Stimulated activated CD8-positive, alpha-beta memory T cell treated with anti-CD3 and anti-CD28 coated beads, Interleukin-4, amount 100 ng/mL, for 4 hours (primary cell): ENCODE data around the gene DOK5.

Experiments
- DNase-seq, 2 donors: peaks; one replicate each; pipeline ENCODE4 v3.0.0-alpha.2; 2020; ENCODE audit warnings: low read depth in 2 of 2, low spot score in 1 of 2

DOK5 gene

DNA sequence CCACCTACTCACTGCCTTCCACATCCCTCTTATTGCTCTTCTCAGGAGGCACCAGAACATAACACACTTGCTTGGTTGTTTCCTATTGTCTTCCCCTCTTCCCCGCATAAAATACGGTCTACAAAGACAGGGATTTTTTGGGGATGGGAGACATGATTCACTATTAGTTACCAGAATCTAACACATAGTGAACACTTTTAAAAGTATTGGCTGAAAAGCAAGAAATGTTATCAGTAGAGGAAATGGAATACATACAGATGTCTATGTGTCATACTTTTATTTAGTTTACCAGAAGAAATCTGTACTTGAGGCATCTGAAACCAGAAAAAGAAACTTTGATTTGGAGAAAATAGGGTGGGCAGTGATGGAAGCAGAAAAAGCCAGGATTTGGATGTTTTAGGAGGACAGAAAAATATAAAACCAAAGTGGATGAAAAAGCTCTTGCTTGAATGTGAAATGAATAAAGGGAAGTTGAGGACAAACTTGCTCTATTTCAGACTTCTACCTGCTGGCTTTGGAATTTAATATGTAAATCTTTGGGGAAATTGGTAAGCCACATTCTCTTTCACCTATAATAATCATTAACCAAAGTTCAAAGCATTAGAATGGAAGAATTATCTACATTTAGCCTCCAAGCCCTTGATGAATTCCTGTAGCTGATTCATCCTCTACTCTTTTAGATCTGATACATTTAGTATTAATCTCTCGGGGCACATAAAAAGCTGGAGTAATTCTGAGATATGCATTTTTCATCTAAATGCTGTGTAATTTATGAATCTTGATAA, 82.6 kb downstream of the DOK5 start:
- no peak for DNase-seq

- no peak for DNase-seq
Observed at GRCh38 chr20:54559890-54560289, 84.5 kb downstream of the DOK5 start.

GRCh38 chr20:54560357-54560756, 85.0 kb downstream of the DOK5 start:
- no peak for DNase-seq

- DNase-seq: no peak
Observed at GRCh38 chr20:54565255-54565654, 89.9 kb downstream of the DOK5 start.

DNA sequence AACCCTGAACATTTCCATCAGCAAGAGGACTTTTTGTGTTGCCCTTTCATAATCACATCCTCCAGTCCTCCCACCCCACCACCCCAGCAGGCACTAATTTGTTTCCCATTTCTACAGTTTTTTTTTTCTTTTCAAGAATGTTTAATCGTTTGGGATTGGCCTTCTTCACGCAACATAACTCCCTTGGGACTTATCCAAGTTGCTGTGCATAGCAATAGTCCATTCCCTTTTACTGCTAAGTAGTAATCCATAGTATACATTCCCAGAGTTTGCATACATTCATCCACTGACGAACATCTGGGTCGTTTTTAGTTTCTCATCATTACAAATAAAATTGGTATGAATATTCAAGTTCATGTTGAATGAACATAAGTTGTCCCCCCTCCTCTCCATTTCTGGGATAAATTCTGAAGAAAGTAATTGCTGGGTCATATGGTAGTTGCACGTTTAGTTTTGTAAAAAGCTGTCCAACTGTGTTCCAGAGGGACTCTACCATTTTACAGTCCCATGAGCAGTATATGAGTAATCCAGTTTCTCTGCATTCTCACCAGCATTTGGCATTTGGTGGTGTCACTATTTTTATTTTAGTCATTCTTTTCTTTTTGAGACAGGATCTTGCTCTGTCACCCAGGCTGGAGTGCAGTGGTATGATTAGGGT, 90.8 kb downstream of the DOK5 start:
- DNase-seq: no peak

DNA sequence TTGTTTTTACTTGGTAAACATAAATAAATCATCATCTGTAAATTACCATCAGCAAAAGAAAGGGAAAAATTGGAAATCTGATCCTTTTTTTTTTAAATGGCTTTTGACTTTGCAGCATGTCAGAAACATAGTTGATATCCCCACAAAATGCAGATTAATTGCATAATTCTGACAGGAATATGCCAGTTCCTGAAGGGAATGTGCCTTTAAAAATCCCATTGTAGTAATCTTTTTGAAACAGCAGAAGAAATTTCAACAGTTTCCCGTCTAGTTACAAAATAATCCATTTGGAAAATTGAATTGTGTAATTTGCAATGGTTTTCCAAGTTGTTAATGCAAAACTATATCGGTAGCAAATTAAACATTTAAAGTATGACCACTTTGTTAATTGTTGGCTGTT, 95.2 kb downstream of the DOK5 start:
- no peak for DNase-seq

GRCh38 chr20:54572665-54573435, 97.5 kb downstream of the DOK5 start:
- DNase-seq: no peak

DNA sequence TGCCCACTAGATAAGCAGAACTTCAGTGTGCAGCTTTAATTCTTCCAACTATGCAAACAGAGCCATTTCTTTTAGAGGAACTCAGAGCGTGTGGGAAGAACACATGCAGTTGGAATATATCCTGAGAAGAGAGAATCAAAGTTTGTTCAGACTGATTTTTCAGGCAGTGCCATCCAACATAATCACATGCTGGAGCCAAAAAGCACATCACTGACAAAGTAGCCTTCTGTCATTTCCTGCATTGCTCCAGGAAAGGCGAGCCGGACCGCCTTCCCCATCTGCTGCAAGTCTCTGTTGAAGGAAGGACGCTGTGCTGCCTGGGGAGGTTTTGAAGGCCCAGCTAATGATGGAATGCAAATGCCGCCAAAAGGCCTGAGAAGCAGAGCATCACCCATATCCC, 98.4 kb downstream of the DOK5 start:
- DNase-seq: no peak

DNA sequence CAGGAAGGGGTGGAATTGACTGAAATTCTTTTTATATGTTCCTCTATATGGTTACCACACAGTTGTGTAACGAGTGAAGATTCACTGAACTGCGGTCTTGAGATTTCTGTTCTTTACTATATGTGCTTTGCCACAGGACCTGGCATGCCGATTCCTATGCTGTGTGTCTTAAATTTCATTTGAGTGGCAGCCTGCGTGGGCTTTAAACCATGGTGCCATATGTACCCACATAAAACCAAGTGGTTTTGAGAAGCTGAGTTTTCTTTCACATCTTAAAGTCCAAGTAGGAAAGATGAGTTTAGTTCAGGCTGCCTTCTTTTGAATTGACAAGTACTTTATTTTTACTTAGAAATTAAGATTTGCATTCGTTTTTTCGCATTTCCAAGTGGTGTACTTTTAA, 101.1 kb downstream of the DOK5 start:
- DNase-seq: no peak

DNA sequence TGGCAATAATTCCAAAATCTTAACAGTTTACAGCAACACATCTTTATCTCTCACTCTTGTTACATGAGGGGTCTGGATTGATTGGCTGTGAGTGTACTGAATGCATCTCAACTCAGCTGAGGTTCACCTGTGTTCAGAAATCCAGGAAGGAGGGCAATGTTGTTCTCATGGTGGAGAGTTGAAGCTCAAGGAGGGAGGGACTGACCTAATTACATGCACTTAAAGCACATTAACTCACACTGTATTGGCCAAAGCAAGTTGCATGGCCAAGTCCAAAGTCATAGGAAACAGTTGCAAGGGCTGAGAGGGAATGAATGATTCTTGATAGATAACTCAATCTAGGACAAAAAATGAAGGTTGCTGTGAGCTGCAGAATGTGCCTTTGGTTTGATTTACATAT, 102.2 kb downstream of the DOK5 start:
- DNase-seq: no peak

DNA sequence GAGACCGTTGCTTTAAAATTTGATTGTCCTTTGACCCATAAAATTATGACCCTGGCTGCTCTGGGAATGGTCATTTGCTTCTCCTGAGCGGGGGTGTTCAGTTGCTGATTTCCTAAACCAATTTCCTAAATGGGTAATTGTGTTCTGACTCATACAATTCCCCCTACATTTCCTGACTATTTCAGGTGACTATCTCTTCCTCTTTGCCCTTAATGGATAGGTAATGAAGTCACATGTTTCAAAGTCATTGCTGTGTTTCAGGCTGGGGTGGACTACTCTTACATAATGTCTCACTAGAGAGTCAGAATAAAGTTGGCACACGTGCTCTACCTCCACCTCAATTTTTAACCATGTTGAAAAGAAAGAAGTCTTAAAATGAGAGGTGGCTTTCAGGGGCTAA, 109.8 kb downstream of the DOK5 start:
- DNase-seq: no peak

DNA sequence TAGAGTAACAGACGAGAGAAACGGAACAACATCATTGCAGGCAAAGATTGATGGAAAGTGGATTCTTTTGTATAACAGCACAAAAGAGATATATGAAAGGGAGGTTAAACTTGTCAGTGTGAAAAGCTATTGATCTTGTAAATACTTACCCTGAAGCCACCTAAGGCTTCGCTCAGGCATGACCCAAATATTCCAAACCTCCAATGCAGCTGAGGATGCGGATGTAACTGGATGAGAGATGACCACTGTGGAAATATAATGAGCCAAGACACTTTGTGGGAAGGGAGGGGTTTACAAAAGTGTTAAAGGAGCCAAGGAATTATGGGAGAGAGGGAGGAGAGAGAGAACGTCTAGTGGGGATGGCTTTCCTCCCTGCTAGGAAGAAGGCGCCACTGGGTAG, 112.0 kb downstream of the DOK5 start:
- no peak for DNase-seq

DNA sequence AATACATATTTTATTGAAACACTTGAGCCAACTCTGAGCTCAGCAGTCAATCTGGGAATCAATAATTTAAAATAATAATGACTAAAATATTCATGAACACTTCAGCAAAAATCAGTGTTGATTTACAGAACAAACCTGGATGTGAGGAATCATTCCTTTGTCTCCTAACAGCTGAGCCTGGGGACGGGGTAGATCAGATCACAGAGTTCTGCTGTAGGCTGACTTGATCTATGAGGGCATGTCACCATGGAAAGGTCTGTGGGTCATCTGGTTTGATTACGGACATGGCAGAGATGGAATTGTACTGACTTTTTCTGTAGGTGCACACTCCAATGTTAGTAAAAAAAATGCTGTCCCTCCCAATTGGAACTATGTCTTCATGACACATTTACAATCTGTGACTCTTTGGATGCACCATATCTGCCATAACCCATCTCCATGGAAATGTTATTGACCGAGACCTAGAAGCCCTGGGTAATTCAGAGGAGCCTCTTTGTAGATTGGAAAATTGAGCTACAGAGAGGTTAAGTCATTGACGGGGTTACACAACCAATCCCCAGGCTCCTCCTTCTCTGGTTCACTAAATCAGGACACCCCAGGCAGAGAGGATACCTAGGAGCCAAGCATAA, 114.1 kb downstream of the DOK5 start:
- DNase-seq: no peak

DNA sequence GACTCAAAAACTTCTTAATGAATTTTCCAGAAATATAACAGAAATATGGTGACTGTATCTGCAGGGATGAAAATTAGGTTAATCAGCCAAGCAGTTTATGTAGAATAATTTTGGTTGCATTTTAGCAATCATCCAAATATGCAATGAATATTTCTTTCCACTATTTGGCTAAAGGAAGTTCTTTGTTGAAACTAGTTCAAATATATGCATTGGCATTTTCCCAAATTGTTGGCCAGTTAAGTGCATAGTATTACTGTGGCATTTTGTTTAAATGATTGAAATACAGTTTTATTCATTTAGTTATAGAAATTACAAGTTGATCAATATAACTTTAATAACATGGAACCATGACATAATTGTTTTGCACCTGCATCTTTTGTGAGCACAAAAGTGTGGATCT, 115.5 kb downstream of the DOK5 start:
- DNase-seq: no peak

DNA sequence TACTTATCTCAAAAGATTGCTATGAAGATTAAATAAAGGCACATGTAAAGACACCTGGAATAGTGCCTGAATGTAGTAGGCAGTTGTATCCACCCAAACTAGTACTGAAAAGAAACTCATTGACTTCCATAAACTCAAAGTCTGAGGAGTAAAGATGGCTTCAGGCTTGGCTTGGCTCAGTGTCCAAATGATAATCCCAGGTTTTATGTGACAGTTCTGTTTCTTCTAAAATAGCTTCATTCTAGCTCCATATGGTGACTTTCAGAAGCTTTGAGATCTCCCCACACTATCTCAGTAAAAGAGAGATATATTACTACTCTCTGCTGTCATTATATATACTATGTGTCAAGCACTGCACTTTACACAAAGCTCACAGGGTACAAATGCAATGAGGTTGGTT, 121.3 kb downstream of the DOK5 start:
- no peak for DNase-seq

DNA sequence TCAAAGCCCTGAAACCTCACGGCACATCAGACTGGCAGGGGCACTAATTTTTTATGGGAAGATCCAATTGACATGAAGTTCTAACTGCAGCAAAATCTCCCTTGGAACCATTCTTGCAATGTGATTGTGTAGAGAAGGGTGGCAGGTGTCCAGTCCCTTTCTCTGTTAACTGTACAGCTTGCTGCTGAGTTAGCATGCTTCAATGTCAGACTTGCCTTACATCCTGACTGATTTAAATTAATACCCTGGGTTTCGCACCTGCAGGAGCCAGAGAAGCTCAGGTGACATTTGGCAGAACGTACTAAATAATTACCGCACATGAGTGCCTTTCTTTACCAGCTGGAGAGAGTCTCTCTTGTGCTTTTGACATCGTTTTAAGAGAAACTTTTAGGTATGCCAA, 123.0 kb downstream of the DOK5 start:
- no peak for DNase-seq

- DNase-seq: no peak
Observed at GRCh38 chr20:54600634-54601033, 125.2 kb downstream of the DOK5 start.

DNA sequence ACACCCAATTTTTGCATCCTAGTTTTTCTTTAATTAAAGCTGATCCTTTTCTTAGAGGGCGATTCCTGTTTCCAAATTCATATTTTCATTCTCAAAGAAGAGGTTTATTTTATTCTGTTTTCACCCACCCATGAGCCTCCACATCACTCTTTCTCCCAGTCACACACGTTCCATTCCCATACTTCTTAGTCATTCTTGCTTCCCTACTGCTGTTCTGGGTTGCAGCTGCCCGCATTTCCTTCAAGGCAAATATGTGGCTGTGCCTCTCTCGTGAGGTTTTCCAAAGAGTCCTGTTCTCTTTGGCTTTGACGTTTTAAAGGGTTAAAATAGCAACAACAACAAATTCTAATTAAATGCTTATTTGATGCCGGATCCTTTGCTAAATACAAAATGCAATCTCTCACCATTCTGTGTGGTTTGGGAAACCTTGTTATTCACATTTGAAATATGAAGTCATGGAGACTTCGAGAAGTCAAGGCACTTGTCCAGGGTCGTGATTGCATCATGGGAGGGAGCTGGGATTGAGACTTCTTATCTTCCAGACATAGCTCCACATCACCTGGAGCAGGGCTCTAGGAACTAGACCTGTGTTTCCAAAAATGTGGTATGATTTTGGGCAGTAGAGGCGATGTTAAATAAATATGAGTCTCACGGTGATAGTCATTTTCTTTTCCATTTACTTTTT, 126.6 kb downstream of the DOK5 start:
- DNase-seq: no peak

- no peak for DNase-seq
Observed at GRCh38 chr20:54605319-54605718, 129.9 kb downstream of the DOK5 start.

DNA sequence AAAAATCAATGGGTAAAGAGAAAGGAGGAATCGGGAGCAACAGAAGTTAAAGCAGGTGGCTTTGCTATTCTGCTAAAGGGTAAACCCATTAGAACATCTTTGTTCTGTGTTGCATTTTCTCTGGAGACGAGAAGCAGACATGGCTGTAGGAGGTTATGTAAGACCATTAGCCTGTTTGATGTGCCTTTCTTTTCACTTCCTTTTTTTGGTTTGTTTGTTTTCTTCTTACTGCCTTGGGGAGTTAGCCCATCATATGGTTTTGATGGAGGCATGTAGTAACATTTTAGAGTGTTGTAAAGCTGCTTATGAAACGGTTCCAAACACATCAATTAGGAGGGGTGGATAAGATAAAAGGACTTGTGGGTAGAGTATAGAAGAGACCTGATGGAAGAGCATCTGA, 131.0 kb downstream of the DOK5 start:
- DNase-seq: no peak

DNA sequence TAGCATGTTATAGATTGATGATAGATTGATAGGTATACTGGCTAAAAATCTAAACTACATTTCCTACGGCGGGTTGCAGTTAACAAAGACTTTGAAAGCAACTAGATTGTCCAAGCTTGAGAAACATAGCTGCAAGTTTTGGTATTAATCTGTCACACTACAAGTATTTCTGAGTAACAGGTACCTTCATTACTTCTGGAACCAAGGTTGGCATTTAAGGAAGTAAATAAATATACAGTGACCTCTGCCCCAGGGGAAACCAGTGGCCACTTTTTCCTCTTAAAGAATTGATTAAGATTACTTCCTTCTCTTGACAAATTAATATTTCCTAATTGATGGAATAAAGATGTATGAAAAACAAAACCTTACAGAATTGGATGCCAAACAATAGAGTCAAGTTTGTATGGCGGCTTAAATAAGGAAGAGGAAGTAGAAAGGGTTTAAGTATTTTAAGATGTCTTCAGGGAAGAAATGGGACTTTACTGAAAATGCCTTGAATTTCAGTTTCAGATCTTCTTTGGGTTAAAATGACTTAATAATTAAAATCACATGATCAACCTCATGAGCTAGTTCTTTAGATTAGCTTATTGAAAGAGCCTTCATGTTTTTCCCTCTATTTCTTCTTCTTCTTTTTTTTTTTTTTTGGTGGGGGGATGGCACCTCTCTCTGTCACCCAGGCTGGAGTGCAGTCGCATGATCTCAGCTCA, 132.8 kb downstream of the DOK5 start:
- no peak for DNase-seq
